MCF 10A (cell line): ENCODE measurements around the gene P2RX5. TPM values are rescaled to one million over a fixed set of nuclear protein-coding genes. Genes with fewer than 3 reads are reported as not detected.

Source experiments
- BruUV-seq: library from RNA; stranded (reverse); fragments of 400-500 nt; replicated peaks from 2 replicates; lab custom pipeline; 2021; lab: Mats Ljungman, UMichigan
- CTCF ChIA-PET: fragments of 300-600 bp; sonication (Branson Sonifier 250); formaldehyde crosslinking; extraction: SDS; loops from one replicate; lab custom pipeline; 2021; ENCODE audit warnings: antibody characterized with exemption, inconsistent platforms; lab: Yijun Ruan, JAX
- POLR2A ChIA-PET: fragments of 300-600, 350-650 bp; sonication (Branson Sonifier 250); formaldehyde crosslinking; extraction: SDS; loops from one replicate; lab custom pipeline; 2020; ENCODE audit warnings: antibody characterized with exemption, inconsistent platforms; lab: Yijun Ruan, JAX
- DNase-seq: peaks from one replicate; pipeline ENCODE4 v3.0.0-alpha.2; 2018; ENCODE audit not compliant: unreplicated experiment
- H3K27ac Mint-ChIP-seq: one replicate; pipeline ENCODE4 v1.8.0; 2022; ENCODE audit warnings: mild to moderate bottlenecking, low read depth, mixed read lengths; ENCODE audit not compliant: unreplicated experiment
- H3K27me3 Mint-ChIP-seq: one replicate; pipeline ENCODE4 v1.8.0; 2022; ENCODE audit warnings: mixed read lengths; ENCODE audit not compliant: insufficient read depth, unreplicated experiment
- H3K36me3 Mint-ChIP-seq: one replicate; pipeline ENCODE4 v1.8.0; 2022; ENCODE audit warnings: mild to moderate bottlenecking, moderate library complexity, mixed read lengths; ENCODE audit not compliant: insufficient read depth, unreplicated experiment
- H3K4me1 Mint-ChIP-seq: one replicate; pipeline ENCODE4 v1.8.0; 2022; ENCODE audit warnings: mixed read lengths; ENCODE audit not compliant: insufficient read depth, unreplicated experiment
- H3K4me3 Mint-ChIP-seq: one replicate; pipeline ENCODE4 v1.8.0; 2022; ENCODE audit warnings: mild to moderate bottlenecking, moderate library complexity, mixed read lengths; ENCODE audit not compliant: unreplicated experiment
- H3K9me3 Mint-ChIP-seq: one replicate; pipeline ENCODE4 v1.8.0; 2022; ENCODE audit warnings: mixed read lengths; ENCODE audit not compliant: unreplicated experiment
- intact Hi-C: fragments of 100-400 bp; cut with micrococcal nuclease; formaldehyde crosslinking; loops from 2 replicates; pipeline ENCODE4 v1.14.1; 2022
- total RNA-seq: library from RNA; stranded (reverse); gene quantifications from 2 replicates; pipeline ENCODE4 v1.2.3, GENCODE V29; 2022
- TF ChIP-seq, protein P1 (sequence below): fragments of 200-600 bp; IDR thresholded peaks from one replicate; pipeline ENCODE4 v1.8.0; 2022; ENCODE audit warnings: antibody characterized with exemption, mild to moderate bottlenecking; ENCODE audit not compliant: unreplicated experiment

P2RX5 gene
- total RNA-seq, 1 experiment from 2014 or later, result 4.9 TPM

DNA sequence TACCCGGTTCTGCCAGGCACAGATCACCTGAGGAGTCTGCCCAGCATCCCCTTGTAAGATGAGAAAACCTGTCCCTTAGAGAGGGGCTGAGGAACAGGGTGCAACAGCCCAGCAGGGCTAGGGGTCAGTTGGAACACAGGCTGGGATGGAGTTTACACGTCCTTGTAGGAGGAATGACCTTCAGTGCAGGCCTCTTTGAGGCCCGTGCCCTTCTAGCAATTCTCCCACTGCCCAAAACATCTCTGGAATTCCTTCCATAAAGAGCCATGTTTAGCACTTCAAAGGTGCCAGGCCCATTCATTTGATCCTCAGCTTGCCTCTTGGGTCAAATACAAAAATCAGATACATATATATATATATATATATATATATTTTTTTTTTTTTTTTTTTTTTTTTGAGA, 54.9 kb downstream of the P2RX5 start:
- Mint-ChIP-seq H3K36me3 (peaks cover 24% of the 10 kb centered on the region), H3K27ac (no peak overlapping the region), H3K9me3 (no peaks in the 10 kb centered on the region), H3K27me3 (no peaks in the 10 kb centered on the region), H3K4me3 (no peak overlapping the region), H3K4me1 (peaks cover 9% of the 10 kb centered on the region)
- ChIA-PET CTCF (no interaction called here), POLR2A (interaction anchor here (1.3 kb wide), 1 partner anchor 19 kb away, joined by 3 read pairs; no protein-coding TSS in a partner anchor)
- DNase-seq, result no peak
- no TSS peak for BruUV-seq
- TF ChIP-seq, protein P1, sequence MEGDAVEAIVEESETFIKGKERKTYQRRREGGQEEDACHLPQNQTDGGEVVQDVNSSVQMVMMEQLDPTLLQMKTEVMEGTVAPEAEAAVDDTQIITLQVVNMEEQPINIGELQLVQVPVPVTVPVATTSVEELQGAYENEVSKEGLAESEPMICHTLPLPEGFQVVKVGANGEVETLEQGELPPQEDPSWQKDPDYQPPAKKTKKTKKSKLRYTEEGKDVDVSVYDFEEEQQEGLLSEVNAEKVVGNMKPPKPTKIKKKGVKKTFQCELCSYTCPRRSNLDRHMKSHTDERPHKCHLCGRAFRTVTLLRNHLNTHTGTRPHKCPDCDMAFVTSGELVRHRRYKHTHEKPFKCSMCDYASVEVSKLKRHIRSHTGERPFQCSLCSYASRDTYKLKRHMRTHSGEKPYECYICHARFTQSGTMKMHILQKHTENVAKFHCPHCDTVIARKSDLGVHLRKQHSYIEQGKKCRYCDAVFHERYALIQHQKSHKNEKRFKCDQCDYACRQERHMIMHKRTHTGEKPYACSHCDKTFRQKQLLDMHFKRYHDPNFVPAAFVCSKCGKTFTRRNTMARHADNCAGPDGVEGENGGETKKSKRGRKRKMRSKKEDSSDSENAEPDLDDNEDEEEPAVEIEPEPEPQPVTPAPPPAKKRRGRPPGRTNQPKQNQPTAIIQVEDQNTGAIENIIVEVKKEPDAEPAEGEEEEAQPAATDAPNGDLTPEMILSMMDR, result no peak
- intact Hi-C loops, result no loop called here

DNA sequence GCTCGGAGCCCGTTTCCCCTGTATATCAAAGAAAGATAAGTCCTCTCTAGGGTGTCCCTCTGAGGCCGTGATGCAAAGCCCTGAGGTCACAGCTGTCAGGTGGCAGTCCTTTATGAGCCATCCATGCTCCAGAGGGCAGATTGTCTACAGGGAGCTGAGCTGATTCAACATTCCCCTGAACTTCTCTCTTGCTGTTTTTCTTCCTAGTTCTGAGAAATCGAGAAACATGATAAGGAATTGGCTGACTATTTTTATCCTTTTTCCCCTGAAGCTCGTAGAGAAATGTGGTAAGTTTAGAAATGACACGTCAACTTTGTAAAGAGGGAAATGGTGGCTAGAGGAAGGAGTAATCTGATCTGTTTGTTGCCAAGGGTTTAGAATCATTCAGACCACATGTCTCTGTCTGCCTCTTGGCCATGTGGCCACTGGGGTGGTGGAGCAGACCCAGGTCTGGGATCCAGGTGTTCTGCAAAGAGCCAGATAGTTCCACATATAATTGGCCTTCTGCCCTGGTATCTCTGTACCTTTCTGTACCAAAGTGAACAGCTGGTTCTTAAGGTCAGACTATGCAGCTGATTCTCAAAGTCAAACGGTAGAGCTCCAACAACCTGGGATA, 55.9 kb downstream of the P2RX5 start:
- Mint-ChIP-seq H3K27me3 (no peaks in the 10 kb centered on the region), H3K4me1 (peaks cover 9% of the 10 kb centered on the region), H3K36me3 (peaks cover 24% of the 10 kb centered on the region), H3K9me3 (no peaks in the 10 kb centered on the region), H3K4me3 (no peak overlapping the region), H3K27ac (no peak overlapping the region)
- no peak for DNase-seq
- BruUV-seq, result no TSS peak
- ChIA-PET CTCF (no interaction called here), POLR2A (interaction anchor here (0.6 to 1.3 kb wide), 2 partner anchors 19 to 24 kb away, joined by 3 read pairs; no protein-coding TSS in a partner anchor)
- TF ChIP-seq, protein P1, result no peak
- intact Hi-C loops, result loop anchor here (5.0 kb wide), 1 partner anchor 83 kb away; the partner anchor contains the start of gene TRPV3

DNA sequence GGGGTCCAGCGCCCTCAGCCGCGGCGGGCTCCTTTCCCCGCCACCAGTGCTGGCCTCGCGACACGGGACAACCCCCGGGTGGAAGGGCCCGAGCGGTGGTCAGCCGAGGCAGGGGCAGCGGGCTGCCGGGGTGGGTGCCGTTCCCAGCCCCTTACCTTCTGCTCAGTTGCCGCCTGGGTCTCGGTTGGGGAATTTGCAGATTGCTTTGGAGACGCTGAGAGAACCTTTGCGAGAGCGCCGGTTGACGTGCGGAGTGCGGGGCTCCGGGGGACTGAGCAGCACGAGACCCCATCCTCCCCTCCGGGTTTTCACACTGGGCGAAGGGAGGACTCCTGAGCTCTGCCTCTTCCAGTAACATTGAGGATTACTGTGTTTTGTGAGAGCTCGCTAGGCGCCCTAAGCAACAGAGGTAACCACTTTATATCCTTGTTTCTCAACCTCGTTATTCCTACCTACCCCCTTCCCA, 59.0 kb downstream of the P2RX5 start:
- DNase-seq, result no peak
- Mint-ChIP-seq H3K4me3 (peak overlapping the region; percentile 93), H3K27me3 (no peaks in the 10 kb centered on the region), H3K9me3 (no peaks in the 10 kb centered on the region), H3K27ac (peak overlapping the region; percentile 100), H3K4me1 (peaks cover 17% of the 10 kb centered on the region), H3K36me3 (peaks cover 22% of the 10 kb centered on the region)
- TF ChIP-seq, protein P1, result no peak
- ChIA-PET CTCF (interaction anchor here (0.7 to 2.3 kb wide), 7 partner anchors 10 to 1293 kb away, joined by 3 to 12 read pairs (median 3); no protein-coding TSS in a partner anchor), POLR2A (interaction anchor here (0.6 to 3.1 kb wide), 15 partner anchors 10 to 783 kb away, joined by 3 to 36 read pairs (median 6); partner anchors contain the start of genes EMC6, HASPIN and TAX1BP3)
- intact Hi-C loops, result loop anchor here (1.0 to 5.0 kb wide), 3 partner anchors 34 to 162 kb away; partner anchors contain the start of genes ASPA and TRPV3
- no TSS peak for BruUV-seq

DNA sequence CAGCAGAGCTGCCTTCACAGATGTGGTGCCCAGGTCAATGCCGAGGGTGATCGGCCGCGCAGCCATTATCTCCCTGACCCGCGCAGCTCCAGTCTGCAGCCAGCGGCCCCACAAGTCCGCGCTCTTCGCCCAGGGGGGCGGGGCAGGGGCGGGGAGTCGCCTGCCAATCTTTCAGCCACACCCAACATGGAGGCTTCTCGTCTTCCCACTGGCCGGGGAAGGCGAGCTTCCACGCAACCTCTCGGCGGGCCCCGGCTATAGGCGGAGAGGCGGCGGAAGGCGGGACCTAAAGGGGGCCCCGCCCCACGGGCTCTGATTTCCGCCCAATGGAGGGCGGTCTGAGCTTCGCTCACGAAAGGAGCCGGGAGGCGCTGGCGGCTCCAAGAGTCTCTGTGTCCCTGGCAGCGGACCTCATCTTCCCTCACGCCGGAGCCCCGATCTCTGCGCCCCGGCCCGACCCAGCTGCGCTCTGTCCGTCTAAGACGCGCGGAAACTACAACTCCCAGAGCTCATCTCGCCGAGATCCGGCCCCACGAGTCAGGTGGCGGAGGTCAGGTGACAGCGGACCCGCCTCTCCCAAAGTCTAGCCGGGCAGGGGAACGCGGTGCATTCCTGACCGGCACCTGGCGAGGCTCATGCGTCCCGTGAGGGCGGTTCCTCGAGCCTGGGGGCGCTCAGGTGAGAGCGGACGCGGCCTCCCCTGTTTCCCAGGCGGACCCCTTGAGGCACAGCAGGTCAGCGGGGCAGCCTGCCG, 59.6 kb downstream of the P2RX5 start, which contains the start of the genes CTNS and SHPK:
Gene CTNS (plus strand): TSS at position 607 of the 754 bp plus-strand sequence. CDS start 3,447 bp downstream, outside the sequence.
Gene SHPK (minus strand): TSS at position 97 of the 754 bp plus-strand sequence. CDS start 31 bp downstream, at position 66.
- POLR2A ChIA-PET, result interaction anchor here (0.7 to 3.1 kb wide), 18 partner anchors 9 to 782 kb away, joined by 3 to 36 read pairs (median 6); partner anchors contain the start of genes EMC6, HASPIN, NCBP3 and TAX1BP3
- peaks cover 17% of the 10 kb centered on the region for H3K4me1 Mint-ChIP-seq
- intact Hi-C loops, result loop anchor here (1.0 to 5.0 kb wide), 3 partner anchors 33 to 162 kb away; partner anchors contain the start of genes ASPA and TRPV3
- no peaks in the 10 kb centered on the region for H3K27me3 Mint-ChIP-seq
- BruUV-seq, result no TSS peak
- peak within 1 kb of the TSS; percentile 100 for H3K27ac Mint-ChIP-seq
- TF ChIP-seq, protein P1, result no peak
- DNase-seq, result peak; percentile 98
- peaks cover 16% of the 10 kb centered on the region for H3K36me3 Mint-ChIP-seq
- peak within 1 kb of the TSS; percentile 93 for H3K4me3 Mint-ChIP-seq
- H3K9me3 Mint-ChIP-seq, result no peaks in the 10 kb centered on the region
- CTCF ChIA-PET, result interaction anchor here (0.6 to 2.3 kb wide), 7 partner anchors 10 to 779 kb away, joined by 3 to 12 read pairs (median 3); no protein-coding TSS in a partner anchor
